ENCODE measurements around the gene LDB2.

GRCh38 chr4:16875487-16875886 is 23.0 kb downstream of the LDB2 start:
- TF ChIP-seq CTCF (IDR thresholded peaks at IDR 0.05) (no peak), POLR2A (IDR thresholded peaks at IDR 0.05) (no peak)

All from uterus (tissue), 2 donors.